Natural killer cell (primary cell): ENCODE data around the gene TK1. TPM values are rescaled to one million over a fixed set of nuclear protein-coding genes. Genes with fewer than 3 reads are reported as not detected.
A peak's percentile ranks its signal among the peaks of the same experiment; 100 is the strongest.

Experiments
- ATAC-seq, 3 donors: fragments of 150-1000 bp in 2 of 3; fragments of 200-7000 bp in 1 of 3; cut with Tn5 transposase; 1 replicate in 1 of 3; 2 replicates in 2 of 3; pipeline ENCODE4 v1.10.0; 2021; ENCODE audit warnings: mild to moderate bottlenecking in 2 of 3, moderate library complexity in 2 of 3
- DNase-seq, 2 donors: peaks; one replicate each; pipeline versions ENCODE4 v3.0.0 to v3.0.0-alpha.2; 2013 to 2021; ENCODE audit warnings: mixed read lengths in 1 of 2
- H3K27ac ChIP-seq: one replicate; pipeline ENCODE4 v1.5.1; 2013; ENCODE audit warnings: mild to moderate bottlenecking, low read length
- H3K27me3 ChIP-seq: one replicate; pipeline ENCODE4 v1.6.1; 2013; ENCODE audit warnings: low read length; ENCODE audit not compliant: control insufficient read depth, insufficient read depth
- H3K36me3 ChIP-seq: one replicate; pipeline ENCODE4 v1.6.1; 2013; ENCODE audit warnings: low read length; ENCODE audit not compliant: control insufficient read depth, insufficient read depth
- H3K4me1 ChIP-seq: one replicate; pipeline ENCODE4 v1.6.1; 2013; ENCODE audit warnings: low read length; ENCODE audit not compliant: control insufficient read depth, insufficient read depth
- H3K4me3 ChIP-seq: one replicate; pipeline ENCODE4 v1.5.1; 2013; ENCODE audit warnings: low read length
- H3K9me3 ChIP-seq: one replicate; pipeline ENCODE4 v1.6.1; 2013; ENCODE audit warnings: low read length; ENCODE audit not compliant: control insufficient read depth, insufficient read depth
- H3K27ac Mint-ChIP-seq, 2 donors: one replicate each; pipeline ENCODE4 v1.8.0; 2022; ENCODE audit warnings: mild to moderate bottlenecking in 2 of 2, mixed read lengths in 2 of 2, moderate library complexity in 1 of 2
- H3K27me3 Mint-ChIP-seq, 2 donors: one replicate each; pipeline ENCODE4 v1.8.0; 2022; ENCODE audit warnings: low read depth in 2 of 2, mixed read lengths in 2 of 2
- H3K36me3 Mint-ChIP-seq: one replicate; pipeline ENCODE4 v1.8.0; 2022; ENCODE audit warnings: mixed read lengths
- H3K4me1 Mint-ChIP-seq, 2 donors: one replicate each; pipeline ENCODE4 v1.8.0; 2022; ENCODE audit warnings: mixed read lengths in 2 of 2
- H3K4me3 Mint-ChIP-seq: one replicate; pipeline ENCODE4 v1.8.0; 2022; ENCODE audit warnings: mild to moderate bottlenecking, moderate library complexity, mixed read lengths
- H3K9me3 Mint-ChIP-seq, 2 donors: one replicate each; pipeline ENCODE4 v1.8.0; 2022; ENCODE audit warnings: mixed read lengths in 2 of 2
- CTCF ChIP-seq: fragments of 200-600 bp; IDR thresholded peaks from one replicate; pipeline ENCODE4 v1.8.0; 2022; ENCODE audit warnings: antibody characterized with exemption
- WGBS: methylation state at CpG from one replicate; pipeline ENCODE4 v1.1.7; 2013; ENCODE audit warnings: missing lambda C conversion rate; ENCODE audit not compliant: insufficient coverage; 5-methylcytosine and 5-hydroxymethylcytosine counted together
- intact Hi-C: fragments of 100-400 bp; cut with micrococcal nuclease; formaldehyde crosslinking; loops from one replicate; pipeline ENCODE4 v1.14.2; 2022
- total RNA-seq, 4 donors: library from RNA; stranded (reverse); fragments of 120-200 nt in 1 of 4; gene quantifications; one replicate each; pipeline versions ENCODE4 v1.2.3 to v1.2.4, GENCODE V29; 2013 to 2022

TK1 gene
- total RNA-seq, 3 donors from 2014 or later (not counting 1 experiment from before 2014, with no cell fraction given): 2.1 to 5.1 (median 3.9) TPM

- DNase-seq (peak; percentile 62 to 87), ATAC-seq (peak; percentile 24 to 48 (median 47))
- Histone ChIP-seq H3K36me3 (peaks cover 50% of the 10 kb centered on the region), H3K27ac (peak within 1 kb of the TSS; percentile 74), H3K9me3 (no peaks in the 10 kb centered on the region), H3K4me3 (peak within 1 kb of the TSS; percentile 91), H3K4me1 (peaks cover 83% of the 10 kb centered on the region), H3K27me3 (no peaks in the 10 kb centered on the region)
- TF ChIP-seq CTCF: no peak
- H3K27me3 Mint-ChIP-seq: no peaks in the 10 kb centered on the region
- peaks cover 42 to 66% of the 10 kb centered on the region in 2 donors for H3K4me1 Mint-ChIP-seq
- H3K27ac Mint-ChIP-seq: peak within 1 kb of the TSS; percentile 88 to 99
- no peaks in the 10 kb centered on the region for H3K9me3 Mint-ChIP-seq
- H3K36me3 Mint-ChIP-seq: no peaks in the 10 kb centered on the region
- under 1% methylated on average over 53 of the region's 54 CpGs for WGBS
- intact Hi-C loops: no loop called here
- H3K4me3 Mint-ChIP-seq: peak within 1 kb of the TSS; percentile 93
Measured at GRCh38 chr17:78128551-78129350, 58.1 kb downstream of the TK1 start, which contains the start of gene TMC6. TSS of gene TMC6 (minus strand) at chr17:78128755. CDS start at chr17:78126832, 1,923 bp downstream.

- intact Hi-C loops: no loop called here
- Mint-ChIP-seq H3K9me3 (no peaks in the 10 kb centered on the region), H3K4me1 (peaks cover 41 to 66% of the 10 kb centered on the region in 2 donors), H3K27me3 (no peaks in the 10 kb centered on the region), H3K4me3 (peak overlapping the region; percentile 92), H3K36me3 (no peaks in the 10 kb centered on the region), H3K27ac (peak overlapping the region; percentile 81 to 87)
- ATAC-seq (no peak), DNase-seq (peak in 1 of 2 donors; percentile 46)
- H3K4me1 ChIP-seq: peaks cover 83% of the 10 kb centered on the region
- under 1% methylated on average over 35 of the region's 39 CpGs for WGBS
- H3K36me3 ChIP-seq: peaks cover 50% of the 10 kb centered on the region
- peak overlapping the region; percentile 45 for H3K27ac ChIP-seq
- no peaks in the 10 kb centered on the region for H3K27me3 ChIP-seq
- TF ChIP-seq CTCF: no peak
- no peaks in the 10 kb centered on the region for H3K9me3 ChIP-seq
- peak overlapping the region; percentile 91 for H3K4me3 ChIP-seq
Measured at GRCh38 chr17:78127888-78128550, 58.8 kb downstream of the TK1 start.

- peak overlapping the region; percentile 91 for H3K4me3 ChIP-seq
- H3K4me3 Mint-ChIP-seq: peak overlapping the region; percentile 92
- H3K27me3 Mint-ChIP-seq: no peaks in the 10 kb centered on the region
- intact Hi-C loops: no loop called here
- H3K4me1 ChIP-seq: peaks cover 83% of the 10 kb centered on the region
- peak overlapping the region; percentile 81 to 87 for H3K27ac Mint-ChIP-seq
- no peaks in the 10 kb centered on the region for H3K36me3 Mint-ChIP-seq
- no peaks in the 10 kb centered on the region for H3K9me3 ChIP-seq
- H3K27me3 ChIP-seq: no peaks in the 10 kb centered on the region
- peak overlapping the region; percentile 45 for H3K27ac ChIP-seq
- peak; percentile 66 to 84 for DNase-seq
- WGBS: 2% methylated on average over 25 of the region's 25 CpGs
- H3K4me1 Mint-ChIP-seq: peaks cover 39 to 66% of the 10 kb centered on the region in 2 donors
- H3K36me3 ChIP-seq: peaks cover 50% of the 10 kb centered on the region
- no peaks in the 10 kb centered on the region for H3K9me3 Mint-ChIP-seq
- TF ChIP-seq CTCF: no peak
- peak; percentile 41 to 65 (median 60) for ATAC-seq
Measured at GRCh38 chr17:78127239-78127887, 59.5 kb downstream of the TK1 start.
